Iris pigment epithelial cell (primary cell): ENCODE measurements around the gene RP9.
A peak's percentile ranks its signal among the peaks of the same experiment; 100 is the strongest.

Experiments used
- DNase-seq: peaks from one replicate; pipeline ENCODE4 v3.0.0-alpha.2; 2011; ENCODE audit warnings: low read depth

Gene RP9

DNA sequence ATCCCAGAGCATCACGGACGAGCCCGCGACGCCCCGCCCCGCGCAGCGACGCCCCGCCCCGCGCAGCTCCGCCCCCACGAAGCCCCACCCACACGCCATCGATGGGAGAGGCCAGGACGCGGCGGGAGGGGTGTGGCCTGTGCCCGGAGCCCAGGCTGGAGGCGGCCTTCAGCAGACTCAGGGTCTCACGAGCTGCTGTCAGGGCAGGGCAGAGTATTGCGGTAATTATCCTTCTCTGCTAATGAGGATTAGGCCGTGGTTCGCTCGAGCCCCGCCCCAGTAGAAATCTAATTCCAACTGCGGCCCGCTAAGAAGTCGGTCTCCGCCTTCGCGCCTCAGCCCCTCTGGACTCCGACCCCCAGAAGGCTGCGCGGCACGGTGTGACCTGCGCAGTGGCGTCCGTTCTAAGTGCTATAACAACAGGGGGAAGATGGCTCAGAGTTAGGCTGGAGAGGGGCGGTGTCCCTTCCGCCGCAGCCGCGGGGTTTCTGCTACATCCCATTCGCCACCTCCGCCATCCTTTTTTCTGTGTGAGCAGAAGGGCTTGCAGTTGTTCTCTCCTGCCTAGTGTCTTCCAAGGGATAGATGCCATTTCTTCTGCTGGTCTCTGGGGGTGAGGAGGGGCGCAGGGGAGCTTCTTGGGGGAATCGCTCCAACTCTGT lies 46.3 kb downstream of the RP9 start:
- DNase-seq: peak; percentile 95

DNA sequence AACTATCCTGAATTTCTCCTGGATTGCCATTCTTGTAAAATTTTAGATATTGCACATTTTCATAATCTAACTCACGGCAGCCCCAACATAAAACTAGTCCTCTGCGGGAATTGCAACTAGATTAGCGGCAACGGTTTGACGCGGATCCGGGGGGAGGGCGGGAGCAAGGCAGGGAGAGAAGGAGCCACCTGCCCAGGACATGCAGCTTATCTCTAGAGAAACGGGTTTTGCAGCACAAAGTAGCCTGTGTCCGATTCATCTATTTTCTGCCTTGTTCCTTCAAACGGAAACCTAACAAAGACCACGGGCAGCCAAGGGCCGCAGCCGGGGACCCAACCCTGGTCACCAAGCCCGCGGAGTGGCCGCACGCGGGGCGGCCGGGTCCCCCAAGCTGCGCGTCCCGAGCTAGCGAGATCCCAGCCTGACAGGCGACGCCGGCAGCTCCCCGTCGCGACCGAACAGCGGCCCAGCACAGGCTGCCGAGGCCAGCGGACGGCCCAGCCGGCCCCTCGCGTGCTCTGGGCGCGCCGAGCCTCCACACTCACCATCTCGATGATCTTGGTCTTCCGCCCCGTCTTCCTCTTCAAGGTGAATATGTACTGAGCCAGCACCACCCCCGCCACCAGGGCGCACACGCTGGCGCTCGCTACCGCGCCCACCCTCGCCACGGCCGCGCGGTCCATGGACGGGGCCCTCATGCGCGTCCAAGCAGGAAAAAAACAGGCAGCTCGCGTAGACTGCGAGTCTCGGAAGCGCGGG lies 47.0 kb downstream of the RP9 start, which contains the start of gene NT5C3A:
NT5C3A (minus strand) TSS at position 754 of the 759 bp plus-strand sequence; CDS start at position 683, 71 bp downstream.
- peak; percentile 43 for DNase-seq

DNA sequence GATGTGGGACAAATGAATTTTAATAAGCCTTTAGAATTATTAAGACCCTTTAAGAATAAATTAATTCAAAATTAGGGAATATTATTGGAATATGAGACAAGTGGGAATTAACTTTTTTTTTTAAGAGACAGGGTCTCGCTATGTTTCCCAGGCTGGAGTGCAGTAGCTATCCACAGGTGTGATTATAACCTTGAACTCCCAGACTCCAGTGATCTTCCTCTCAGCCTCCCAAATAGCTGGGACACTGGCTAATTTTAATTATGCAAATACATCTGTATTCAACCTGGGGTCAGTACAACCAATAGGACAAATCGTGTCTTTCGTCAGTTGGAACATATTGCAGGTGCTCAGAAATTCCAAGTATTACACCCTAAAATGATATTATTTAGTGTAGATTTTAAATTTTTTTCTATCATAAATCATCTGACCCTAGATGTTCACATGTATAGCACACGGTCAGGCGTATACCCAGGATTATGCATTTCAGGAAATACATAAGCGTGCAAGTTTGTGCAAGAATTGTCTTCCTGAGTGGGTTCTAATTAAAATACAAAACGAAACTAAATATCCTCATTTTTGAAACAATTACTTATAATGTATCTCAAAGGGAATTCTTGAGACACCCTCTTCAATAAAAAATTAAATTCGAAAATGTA lies 47.8 kb downstream of the RP9 start:
- no peak for DNase-seq

DNA sequence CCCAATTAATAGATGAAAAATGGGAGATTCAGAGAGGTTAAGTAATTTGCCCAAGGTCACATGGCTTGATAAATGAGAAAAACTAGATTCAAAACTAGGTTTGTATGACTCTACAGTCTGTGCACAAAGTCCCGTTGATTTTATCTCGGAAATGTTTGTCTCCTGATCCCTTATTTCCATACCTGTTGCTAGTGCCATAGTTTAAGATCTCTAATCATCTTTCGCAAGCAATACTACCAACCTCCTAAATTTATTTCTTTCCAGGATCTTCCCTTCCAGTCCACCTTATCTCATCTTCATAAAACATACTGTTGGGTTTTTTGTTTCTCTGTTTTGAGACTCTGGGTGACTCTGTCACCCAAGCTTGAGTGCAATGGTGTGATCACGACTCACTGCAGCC lies 49.6 kb downstream of the RP9 start:
- DNase-seq: no peak

DNA sequence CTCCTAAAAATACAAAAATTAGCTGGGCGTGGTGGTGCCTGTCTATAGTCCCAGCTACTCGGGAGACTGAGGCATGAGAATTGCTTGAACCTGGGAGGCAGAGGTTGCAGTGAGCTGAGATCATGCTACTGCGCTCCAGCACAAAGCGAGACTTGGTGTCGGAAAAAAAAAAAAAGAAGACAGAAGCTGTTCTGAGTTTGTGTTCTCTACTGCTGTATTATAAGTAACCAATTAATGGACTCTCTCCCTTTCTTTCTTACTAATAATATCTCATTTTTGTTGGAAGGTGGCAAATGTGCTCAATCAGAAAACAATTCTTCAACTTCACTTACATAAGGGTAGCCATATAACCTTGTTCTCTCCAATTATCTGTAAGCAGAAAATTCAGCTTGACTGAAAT lies 54.0 kb downstream of the RP9 start:
- no peak for DNase-seq

DNA sequence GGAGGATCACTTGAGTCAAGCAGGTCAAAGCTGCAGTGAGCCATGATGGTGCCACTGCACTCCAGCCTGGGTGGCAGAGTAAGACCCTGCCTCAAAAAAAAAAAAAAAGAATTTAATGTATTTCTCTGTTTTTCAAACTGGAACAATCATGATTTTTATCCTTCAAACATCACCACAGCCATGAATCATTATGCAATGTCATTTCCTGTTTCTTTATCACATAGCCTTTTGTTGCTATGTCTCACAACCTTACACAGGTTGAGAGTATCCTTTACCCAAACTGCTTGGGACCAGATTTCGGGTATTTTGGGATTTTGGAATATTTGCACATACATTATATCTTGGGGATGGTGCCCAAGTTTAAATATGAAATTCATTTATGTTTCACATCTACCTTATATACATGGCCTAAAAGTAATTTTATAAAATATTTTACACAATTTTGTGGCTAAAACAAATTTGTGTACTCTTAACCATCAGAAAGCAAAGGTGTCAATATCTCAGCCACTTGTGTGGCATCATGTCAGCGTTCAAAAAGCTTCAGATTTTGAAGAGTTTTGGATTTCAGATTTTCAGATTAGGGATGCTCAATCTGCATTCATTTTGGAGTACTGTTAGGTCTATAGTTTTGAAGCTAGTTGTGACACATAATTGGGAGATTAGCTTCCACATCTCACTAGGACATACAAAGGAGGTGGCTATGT lies 54.8 kb downstream of the RP9 start:
- peak; percentile 49 for DNase-seq

DNA sequence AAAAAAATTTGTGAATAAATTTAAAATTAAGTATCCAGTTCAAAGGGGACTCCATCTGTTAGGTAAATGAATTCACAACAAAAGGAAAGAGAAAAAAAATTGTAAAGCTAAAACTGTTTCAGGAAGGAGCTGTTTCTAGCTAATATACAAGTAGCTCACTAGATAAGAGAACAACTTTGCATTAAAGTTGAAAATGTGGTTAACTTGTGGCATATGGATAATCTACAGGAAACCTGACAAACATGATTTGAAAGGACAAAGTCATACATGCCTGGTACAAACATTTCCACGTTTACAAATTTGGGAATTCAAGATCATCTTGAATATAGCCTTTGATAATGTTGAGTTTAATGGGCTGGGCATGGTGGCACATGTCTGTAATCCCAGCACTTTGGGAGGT lies 55.5 kb downstream of the RP9 start:
- DNase-seq: no peak

DNA sequence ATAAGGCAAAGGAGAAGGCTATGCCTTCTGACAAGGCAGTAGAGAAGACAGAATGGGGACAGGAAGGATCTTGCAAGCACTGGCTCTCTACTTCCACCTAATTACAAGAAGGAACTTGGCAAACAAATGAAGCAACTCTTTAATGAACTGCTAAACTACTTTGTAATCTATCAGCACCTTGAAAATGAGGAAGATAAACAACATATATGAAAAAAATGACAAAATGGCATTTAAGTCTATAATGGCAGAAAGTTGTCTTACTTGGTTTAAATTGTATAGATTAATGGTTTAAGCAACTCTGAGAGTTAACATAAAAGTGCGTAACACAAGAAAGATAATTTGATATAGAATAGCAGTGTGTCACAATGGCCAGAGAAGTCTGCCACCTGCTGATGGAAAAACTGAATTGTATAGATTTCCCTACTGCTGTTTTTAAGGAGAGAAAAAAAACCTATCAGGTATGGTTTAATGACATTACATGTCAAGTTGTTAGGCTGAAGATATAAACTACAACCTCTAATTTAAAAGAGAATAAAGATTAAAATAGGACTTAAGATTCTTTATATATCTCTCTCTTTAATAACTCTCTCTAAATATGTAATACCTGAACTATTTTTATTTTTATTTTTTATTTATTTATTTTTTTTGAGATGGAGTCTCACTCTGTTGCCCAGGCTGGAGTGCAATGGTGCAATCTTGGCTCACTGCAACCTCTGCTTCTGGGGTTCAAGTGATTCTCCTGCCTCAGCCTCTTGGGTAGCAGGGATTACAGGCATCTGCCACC lies 58.5 kb downstream of the RP9 start:
- DNase-seq: peak; percentile 50

DNA sequence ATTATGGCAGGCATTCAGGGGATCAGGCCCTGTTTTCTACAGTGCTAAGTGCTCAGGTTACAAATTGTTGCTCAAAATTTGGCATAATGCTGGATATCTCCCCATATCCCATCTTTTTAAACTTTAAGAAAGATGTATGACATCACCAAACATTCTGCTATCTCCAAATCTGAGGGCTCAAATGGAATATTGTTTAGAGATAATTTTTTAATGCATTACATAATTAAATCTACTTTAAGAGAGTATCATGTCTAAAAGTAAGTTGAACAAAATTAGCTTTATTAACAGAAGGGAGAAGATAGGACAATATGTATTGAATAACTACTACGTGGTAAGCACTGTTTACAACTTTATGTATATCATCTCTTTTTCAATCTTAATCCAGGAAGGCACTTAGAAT lies 60.5 kb downstream of the RP9 start:
- DNase-seq: no peak

DNA sequence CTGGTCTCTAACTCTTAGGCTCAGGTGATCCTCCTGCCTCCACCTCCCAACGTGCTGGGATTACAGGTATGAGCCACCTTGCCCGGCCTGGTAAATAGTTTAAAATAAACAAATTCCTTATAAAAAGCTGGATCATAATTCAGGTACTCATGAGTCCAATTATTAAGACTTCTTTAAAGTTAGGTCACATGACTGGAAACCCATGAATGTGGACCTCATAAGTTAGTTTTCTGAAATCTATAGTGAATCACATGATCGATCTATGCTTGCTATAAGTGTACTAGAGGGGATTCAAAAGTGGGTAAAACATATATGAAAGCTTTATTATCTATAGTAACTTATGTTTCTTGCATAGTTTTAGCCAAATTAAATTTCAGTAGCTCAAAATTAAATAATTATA lies 60.9 kb downstream of the RP9 start:
- DNase-seq: no peak

DNA sequence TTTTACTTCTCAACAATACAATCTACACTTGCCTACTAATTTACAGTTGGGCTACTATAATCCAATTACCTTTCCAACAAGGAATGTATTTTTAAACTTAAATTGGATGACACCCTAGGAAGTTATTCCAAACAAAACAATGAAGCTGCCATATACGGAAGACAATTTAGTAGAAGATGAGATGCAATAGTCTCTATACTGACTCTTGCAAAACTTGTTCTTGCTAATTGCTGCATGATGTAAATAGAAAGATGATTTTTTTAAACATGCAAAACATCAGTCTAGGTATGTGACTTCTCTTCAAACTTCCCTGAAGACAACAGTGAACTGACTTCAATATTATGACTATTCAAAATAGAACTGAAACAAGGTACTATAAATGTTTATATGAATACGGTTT lies 64.2 kb downstream of the RP9 start:
- no peak for DNase-seq
